HAP-1 (cell line): Measurements from ENCODE around the gene ZNF557.

Source experiments
- DNase-seq, 2 experiments: peaks; one replicate each; pipeline ENCODE4 v3.0.0-alpha.2; 2016 to 2020; ENCODE audit warnings: low spot score in 2 of 2
- H3K27me3 ChIP-seq: fragments of 250-450 bp; sonication (Bioruptor Pico); 2 replicates; pipeline ENCODE4 v1.5.1; 2020; ENCODE audit warnings: low read depth, mild to moderate bottlenecking, moderate library complexity
- H3K36me3 ChIP-seq: fragments of 250-450 bp; sonication (Bioruptor Pico); replicated peaks from 2 replicates; pipeline ENCODE4 v1.5.1; 2020; ENCODE audit warnings: mild to moderate bottlenecking
- H3K4me1 ChIP-seq: fragments of 250-450 bp; sonication (Bioruptor Pico); 2 replicates; pipeline ENCODE4 v1.5.1; 2020; ENCODE audit warnings: mild to moderate bottlenecking
- H3K4me3 ChIP-seq: fragments of 250-450 bp; sonication (Bioruptor Pico); 2 replicates; pipeline ENCODE4 v1.5.1; 2020; ENCODE audit warnings: mild to moderate bottlenecking, moderate library complexity
- H3K9me3 ChIP-seq: fragments of 250-450 bp; sonication (Bioruptor Pico); 2 replicates; pipeline ENCODE4 v1.5.1; 2020; ENCODE audit warnings: mild to moderate bottlenecking, moderate library complexity
- in situ Hi-C: fragments of 300-500 bp; cut with MboI; formaldehyde crosslinking; loops from 3 replicates; pipeline ENCODE4 v1.14.3; 2020; ENCODE audit warnings: low sequenced_read_pairs, inconsistent platforms, mixed read lengths

Gene ZNF557

DNA sequence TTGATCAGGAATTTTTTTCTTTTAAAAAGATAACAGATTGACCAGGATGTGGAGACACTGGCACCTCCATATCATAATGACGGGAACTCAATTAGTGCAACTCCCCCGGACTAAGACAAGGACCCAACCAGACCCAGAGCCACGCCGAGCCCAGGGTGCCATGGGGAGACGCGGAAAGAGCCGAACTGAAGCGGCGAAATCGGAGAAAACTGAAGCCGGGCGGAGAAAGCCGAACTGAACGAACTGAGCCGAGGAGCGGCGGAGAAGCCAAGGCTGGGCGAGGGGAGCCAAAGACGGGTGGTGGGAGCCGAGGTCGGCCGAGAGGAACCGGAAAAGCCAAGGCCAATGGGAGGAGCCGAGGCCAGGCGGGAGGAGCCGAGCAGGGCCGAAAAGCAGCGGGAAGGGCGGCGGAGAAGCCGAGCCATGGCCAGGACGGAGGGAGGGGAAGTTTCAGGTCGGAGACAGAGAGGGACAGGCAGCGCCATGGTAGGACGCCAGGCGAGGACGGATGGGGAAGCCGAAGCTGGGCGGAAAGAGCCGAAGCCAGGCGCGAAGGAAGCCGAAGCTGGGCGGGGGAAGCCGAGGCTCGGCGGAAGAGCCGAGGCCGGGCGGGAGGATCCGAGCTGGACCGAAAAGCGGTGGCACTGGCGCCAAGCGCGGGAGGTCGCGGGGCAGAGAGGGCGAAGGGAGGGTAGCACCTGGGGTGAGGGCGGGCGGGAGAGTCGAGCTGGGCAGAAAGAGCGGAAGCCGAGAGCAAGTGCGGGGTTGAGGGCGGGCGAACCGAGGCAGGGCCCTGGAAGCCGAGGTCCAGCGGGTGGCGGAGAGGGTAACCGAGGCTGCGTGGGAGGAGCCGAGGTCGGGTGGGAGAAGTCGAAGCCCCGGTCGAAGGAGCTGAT, 29.4 kb downstream of the ZNF557 start:
- H3K27me3 ChIP-seq, result no peaks in the 10 kb centered on the region
- DNase-seq, result peak; percentile 85 to 95
- peaks cover 5% of the 10 kb centered on the region for H3K4me1 ChIP-seq
- peak overlapping the region; percentile 54 for H3K4me3 ChIP-seq
- in situ Hi-C loops, result no loop called here
- H3K36me3 ChIP-seq, result no peaks in the 10 kb centered on the region
- H3K9me3 ChIP-seq, result peaks cover 4% of the 10 kb centered on the region; the same call in 1 of the 2 replicates

DNA sequence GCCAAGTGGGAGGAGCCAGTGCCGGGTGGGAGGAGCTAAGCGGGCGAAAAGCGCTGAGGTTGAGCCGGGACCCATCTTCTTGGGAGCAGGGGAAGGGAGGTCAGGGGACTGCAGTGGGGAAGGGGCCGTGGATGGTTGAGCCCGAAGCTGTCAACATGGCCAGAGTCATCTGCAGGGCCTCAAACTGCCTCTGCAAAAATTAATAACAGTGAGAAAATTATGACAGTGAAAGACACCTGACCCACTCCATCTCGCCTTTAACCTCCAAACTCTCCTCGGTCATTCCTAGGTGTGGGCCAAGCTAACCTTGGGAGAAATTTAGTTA, 30.1 kb downstream of the ZNF557 start:
- H3K9me3 ChIP-seq, result peaks cover 1% of the 10 kb centered on the region; the same call in 1 of the 2 replicates
- H3K4me1 ChIP-seq, result peaks cover 5% of the 10 kb centered on the region
- no peaks in the 10 kb centered on the region for H3K36me3 ChIP-seq
- peak in 1 of 2 experiments; percentile 95 for DNase-seq
- H3K27me3 ChIP-seq, result no peaks in the 10 kb centered on the region
- peak overlapping the region; percentile 54 for H3K4me3 ChIP-seq
- in situ Hi-C loops, result no loop called here

DNA sequence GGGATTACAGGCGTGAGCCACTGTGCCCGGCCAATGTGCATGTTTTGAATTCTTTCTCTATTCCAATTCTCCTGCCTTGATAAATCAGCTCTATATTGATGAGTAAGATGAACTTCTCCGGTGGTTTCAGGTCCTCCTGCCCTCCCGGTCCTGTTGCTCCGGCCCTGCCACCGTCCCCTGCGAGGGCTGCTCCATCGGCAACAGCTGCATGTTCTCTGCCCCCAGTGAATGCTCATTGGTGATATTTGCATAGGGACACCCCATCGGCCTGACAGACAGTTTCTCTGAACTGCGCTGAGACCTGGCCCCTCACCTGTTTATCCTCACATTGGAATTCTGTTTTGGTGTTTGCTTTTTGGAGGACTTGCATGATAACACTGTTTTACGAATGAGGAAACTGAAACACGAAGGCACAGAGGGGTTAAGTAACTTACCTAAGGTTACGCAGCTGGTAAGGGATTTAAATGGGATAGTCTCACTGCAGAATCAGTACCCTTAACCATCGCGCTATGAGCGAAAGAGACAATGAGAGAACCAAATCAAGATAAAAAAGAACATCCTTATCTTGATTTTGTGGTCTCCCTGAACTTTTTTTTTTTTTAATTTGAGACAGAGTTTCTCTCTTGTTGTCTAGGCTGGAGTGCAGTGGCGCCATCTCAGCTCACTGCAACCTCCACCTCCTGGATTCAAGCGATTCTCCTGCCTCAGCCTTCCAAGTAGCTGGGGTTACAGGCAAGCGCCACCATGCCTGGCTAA, 32.2 kb downstream of the ZNF557 start:
- in situ Hi-C loops, result loop anchor here (5.0 to 25.0 kb wide), 2 partner anchors 241 to 711 kb away; no protein-coding TSS in a partner anchor
- Histone ChIP-seq H3K27me3 (no peaks in the 10 kb centered on the region), H3K36me3 (no peaks in the 10 kb centered on the region), H3K4me3 (no peak overlapping the region), H3K9me3 (no peaks in the 10 kb centered on the region; the same call in 1 of the 2 replicates), H3K4me1 (peaks cover 5% of the 10 kb centered on the region)
- no peak for DNase-seq

DNA sequence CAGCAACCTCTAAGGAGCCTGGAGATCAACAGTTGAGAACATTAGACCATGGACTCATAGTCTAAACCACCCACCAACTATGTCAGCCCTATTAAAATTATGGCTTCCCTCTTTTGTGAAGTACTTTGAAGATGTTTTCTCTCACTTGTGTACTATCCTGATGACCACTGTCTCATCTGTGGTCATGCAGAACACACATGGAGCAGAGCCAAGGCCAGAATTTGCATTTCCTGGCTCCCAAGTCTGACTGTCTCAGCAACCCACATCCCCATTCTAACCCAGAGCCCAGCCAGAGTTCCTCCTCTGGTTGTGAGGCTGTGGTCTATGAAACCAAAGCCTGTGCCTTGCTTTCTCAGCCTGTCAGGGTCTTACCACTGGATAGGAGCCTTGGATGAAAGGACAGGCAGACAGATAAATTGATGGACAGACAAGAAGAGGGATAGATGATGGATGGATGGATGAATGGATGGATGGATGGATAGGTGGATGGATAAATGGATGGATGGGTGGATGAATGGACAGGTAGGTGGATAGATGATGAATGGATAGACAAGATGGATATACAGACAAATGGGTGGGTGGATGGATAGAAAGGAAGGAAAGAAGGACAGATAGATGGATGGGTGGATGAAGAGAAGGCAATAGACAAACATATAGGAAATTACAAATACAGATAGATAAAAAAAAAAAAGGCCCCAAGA, 35.4 kb downstream of the ZNF557 start:
- Histone ChIP-seq H3K9me3 (no peaks in the 10 kb centered on the region), H3K4me1 (peaks cover under 1% of the 10 kb centered on the region; the same call in 1 of the 2 replicates), H3K27me3 (no peaks in the 10 kb centered on the region), H3K4me3 (no peak overlapping the region), H3K36me3 (no peaks in the 10 kb centered on the region)
- DNase-seq, result no peak
- in situ Hi-C loops, result loop anchor here (5.0 to 25.0 kb wide), 2 partner anchors 237 to 707 kb away; no protein-coding TSS in a partner anchor

DNA sequence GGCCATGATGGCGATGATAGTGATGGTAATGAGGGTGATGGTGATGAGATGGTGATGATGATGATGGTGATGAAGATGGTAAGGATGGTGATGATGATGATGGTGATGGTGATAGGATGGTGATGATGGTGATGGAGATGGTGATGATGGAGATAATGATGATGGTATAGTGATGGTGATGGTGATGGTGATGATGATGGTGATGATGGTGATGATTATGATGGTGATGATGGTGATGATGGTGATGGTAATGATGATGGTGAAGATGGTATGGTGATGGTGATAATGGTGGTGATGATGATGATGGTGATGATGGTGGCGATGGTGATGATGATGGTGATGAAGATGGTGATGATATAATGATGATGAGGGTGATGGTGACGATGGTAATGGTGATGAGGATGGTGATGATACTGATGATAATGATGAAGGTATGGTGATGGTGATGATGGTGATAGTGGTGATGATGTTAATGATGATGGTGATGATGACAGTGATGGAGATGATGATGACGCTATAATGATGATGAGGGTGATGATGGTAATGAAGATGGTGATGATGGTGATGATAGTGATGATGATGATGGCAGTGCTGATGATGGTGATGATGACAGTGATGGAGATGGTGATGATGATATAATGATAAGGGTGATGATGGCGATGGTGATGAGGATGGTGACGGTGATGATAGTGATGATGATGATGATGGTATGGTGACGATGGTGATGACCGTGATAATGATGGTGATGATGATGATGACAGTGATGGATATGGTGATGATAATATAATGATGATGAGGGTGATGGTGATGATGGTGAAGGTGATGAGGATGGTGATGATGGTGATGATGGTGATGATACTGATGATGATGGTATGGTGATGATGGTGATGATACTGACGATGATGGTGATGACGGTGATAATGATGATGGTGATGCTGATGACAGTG, 37.5 kb downstream of the ZNF557 start:
- Histone ChIP-seq H3K27me3 (no peaks in the 10 kb centered on the region), H3K9me3 (no peaks in the 10 kb centered on the region), H3K36me3 (no peaks in the 10 kb centered on the region), H3K4me3 (no peak overlapping the region), H3K4me1 (no peaks in the 10 kb centered on the region)
- in situ Hi-C loops, result loop anchor here (25.0 kb wide), 1 partner anchor 705 kb away; no protein-coding TSS in a partner anchor
- DNase-seq, result no peak

DNA sequence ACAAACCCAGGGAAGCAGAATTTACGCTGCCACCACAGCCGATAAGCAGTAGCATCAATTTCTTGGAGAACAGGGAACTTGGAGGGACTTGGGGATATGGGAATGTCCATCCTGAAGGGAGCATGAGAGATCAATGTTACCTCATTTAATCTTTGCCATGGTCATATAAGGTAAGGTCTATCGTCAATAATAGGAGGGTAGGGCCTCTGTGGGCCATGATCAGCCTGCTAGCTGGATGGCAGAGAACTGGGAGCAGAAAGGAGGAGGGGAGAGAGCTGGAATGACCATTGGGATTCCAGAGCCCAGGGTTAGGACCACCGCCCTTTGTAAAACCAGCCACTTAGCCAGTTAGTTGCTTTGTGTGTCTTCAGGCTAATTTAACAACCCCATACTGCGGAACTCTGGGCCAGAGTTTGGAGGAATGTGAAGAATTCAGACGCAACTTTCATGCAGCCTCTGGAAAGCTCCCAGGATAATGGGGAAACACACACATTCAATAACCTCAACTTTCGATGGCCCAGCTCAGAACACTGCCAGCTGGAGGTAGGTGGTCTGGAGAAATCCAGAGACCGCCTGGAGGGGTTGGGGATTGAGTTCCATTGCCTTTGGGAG, 40.3 kb downstream of the ZNF557 start:
- H3K36me3 ChIP-seq, result no peaks in the 10 kb centered on the region
- H3K4me1 ChIP-seq, result no peaks in the 10 kb centered on the region
- no peaks in the 10 kb centered on the region for H3K27me3 ChIP-seq
- no peaks in the 10 kb centered on the region for H3K9me3 ChIP-seq
- H3K4me3 ChIP-seq, result no peak overlapping the region
- DNase-seq, result no peak
- in situ Hi-C loops, result loop anchor here (25.0 kb wide), 1 partner anchor 703 kb away; no protein-coding TSS in a partner anchor

DNA sequence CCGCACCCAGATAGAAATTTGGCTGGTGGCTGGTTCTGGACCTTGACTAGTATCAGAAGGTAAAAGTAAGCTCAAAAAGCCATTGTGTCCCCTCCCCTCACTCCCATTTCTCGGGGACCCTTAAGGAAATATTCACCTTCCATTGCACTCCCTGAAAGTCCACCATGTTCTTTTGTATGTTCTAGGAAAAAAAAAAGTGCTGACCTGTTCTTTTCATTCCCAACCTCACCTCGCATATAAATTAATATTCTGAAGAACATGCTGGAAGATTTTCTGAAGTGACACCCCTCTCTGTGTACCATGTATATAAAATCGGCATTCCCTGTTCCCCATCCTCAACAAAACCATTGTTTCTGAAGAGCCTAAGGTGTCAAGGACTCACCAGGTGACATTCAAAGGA, 43.2 kb downstream of the ZNF557 start:
- in situ Hi-C loops, result loop anchor here (25.0 kb wide), 1 partner anchor 700 kb away; no protein-coding TSS in a partner anchor
- DNase-seq, result no peak
- Histone ChIP-seq H3K4me1 (no peaks in the 10 kb centered on the region), H3K27me3 (no peaks in the 10 kb centered on the region), H3K36me3 (no peaks in the 10 kb centered on the region), H3K4me3 (no peak overlapping the region), H3K9me3 (no peaks in the 10 kb centered on the region)

DNA sequence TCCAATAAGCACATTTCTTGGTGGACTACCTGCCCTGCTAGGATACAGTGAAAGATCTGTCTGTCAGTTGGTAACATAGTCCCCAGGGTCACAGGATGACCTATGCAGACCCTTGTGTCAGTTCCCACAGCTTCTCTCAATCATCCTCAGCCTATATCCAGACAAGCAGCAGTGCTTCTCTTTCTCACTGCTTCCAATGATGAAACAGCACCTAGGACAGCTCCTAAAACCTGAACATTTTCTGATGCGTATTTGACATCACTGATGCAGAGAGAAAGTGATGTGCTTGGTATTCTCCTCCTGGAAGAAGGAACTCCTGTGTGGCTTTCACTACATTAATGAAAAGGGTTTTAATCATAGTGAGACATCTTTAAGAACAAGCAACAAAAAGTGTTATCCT, 43.7 kb downstream of the ZNF557 start:
- Histone ChIP-seq H3K4me1 (no peaks in the 10 kb centered on the region), H3K4me3 (no peak overlapping the region), H3K27me3 (no peaks in the 10 kb centered on the region), H3K9me3 (no peaks in the 10 kb centered on the region), H3K36me3 (no peaks in the 10 kb centered on the region)
- in situ Hi-C loops, result loop anchor here (25.0 kb wide), 1 partner anchor 699 kb away; no protein-coding TSS in a partner anchor
- DNase-seq, result no peak

DNA sequence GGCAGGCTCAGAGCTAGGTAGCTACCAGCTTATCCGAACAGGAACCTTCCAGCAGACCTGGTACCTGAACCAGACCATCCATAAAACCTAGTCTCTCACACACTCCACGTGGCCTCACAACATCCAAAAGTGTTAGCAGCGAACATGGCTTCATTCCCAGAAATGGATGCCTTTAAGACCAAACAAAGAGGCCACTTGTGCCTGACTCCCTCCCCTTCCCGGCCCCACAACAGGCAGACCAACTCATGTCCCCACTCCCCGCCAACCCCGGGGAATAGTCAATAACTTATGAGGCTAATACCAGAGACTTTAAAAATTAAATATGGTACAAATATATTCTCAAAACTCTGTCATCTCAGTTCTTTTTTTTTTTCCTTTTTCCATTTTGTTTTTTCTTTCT, 46.2 kb downstream of the ZNF557 start:
- Histone ChIP-seq H3K9me3 (no peaks in the 10 kb centered on the region), H3K36me3 (peaks cover 4% of the 10 kb centered on the region), H3K27me3 (no peaks in the 10 kb centered on the region), H3K4me1 (no peaks in the 10 kb centered on the region), H3K4me3 (no peak overlapping the region)
- in situ Hi-C loops, result loop anchor here (25.0 kb wide), 1 partner anchor 697 kb away; no protein-coding TSS in a partner anchor
- no peak for DNase-seq

DNA sequence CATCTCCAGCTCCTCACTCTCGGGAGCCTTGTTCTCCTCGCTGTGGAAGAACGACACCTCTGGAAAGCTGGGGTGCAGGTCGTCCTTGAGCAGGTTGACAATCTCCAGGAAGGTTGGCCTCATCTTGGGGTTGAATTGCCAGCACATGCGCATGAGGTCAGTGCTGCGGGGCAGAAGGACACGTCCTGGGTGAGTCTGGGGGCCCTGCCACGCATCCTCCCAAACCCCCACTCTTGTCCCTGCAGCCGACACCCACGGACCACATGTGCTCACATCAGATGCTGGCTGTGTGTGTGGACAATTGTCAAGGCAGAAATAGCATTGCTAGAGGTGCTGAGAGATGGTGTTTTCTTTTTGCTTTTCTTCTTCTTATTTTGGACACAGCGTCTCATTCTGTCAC, 47.7 kb downstream of the ZNF557 start:
- H3K36me3 ChIP-seq, result peaks cover 7% of the 10 kb centered on the region

DNA sequence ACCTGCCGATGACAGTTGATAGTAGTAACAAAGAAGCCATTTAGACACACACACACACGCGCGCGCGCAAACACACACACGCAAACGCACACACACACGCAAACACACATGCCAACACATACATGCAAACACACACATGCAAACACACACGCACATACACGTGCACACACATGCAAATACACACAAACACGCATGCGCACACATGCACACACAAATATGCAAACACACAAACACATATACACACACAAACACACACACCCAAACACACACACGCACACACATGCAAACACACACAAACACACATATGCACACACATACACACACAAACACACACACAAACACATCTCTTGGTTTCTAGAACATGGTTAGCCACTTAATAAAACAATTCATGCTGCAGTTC, 50.1 kb downstream of the ZNF557 start:
- H3K36me3 ChIP-seq, result peaks cover 7% of the 10 kb centered on the region

More for the DNA sequence above, 47.7 kb downstream of the ZNF557 start:
- in situ Hi-C loops, result loop anchor here (25.0 kb wide), 1 partner anchor 695 kb away; no protein-coding TSS in a partner anchor
- Histone ChIP-seq H3K4me1 (no peaks in the 10 kb centered on the region), H3K4me3 (no peak overlapping the region), H3K9me3 (no peaks in the 10 kb centered on the region), H3K27me3 (no peaks in the 10 kb centered on the region)
- no peak for DNase-seq

DNA sequence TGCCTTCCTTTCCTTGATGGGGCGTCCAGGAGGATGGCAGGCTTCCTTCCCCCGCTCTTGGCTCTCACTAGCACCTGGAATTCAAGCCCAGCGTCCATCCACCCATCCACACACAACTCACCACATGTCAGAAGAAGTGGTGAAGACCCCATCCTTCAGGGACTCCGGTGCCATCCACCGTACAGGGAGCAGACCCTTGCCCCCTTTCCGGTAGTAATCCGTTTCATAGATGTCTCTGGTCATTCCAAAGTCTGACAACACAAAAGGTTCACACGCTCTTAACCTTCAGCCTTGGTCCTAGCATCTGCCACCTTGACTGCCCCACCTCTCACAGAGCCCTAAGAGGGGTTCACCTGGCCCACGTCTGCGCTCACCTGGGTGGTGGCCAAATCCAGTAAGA, 51.0 kb downstream of the ZNF557 start:
- in situ Hi-C loops, result loop anchor here (25.0 kb wide), 1 partner anchor 692 kb away; no protein-coding TSS in a partner anchor
- DNase-seq, result no peak
- Histone ChIP-seq H3K4me3 (no peak overlapping the region), H3K9me3 (no peaks in the 10 kb centered on the region), H3K36me3 (peaks cover 9% of the 10 kb centered on the region), H3K4me1 (no peaks in the 10 kb centered on the region), H3K27me3 (no peaks in the 10 kb centered on the region)

More for the DNA sequence above, 50.1 kb downstream of the ZNF557 start:
- no peak overlapping the region for H3K4me3 ChIP-seq
- no peaks in the 10 kb centered on the region for H3K4me1 ChIP-seq
- no peaks in the 10 kb centered on the region for H3K27me3 ChIP-seq
- in situ Hi-C loops, result loop anchor here (25.0 kb wide), 1 partner anchor 693 kb away; no protein-coding TSS in a partner anchor
- no peaks in the 10 kb centered on the region for H3K9me3 ChIP-seq
- no peak for DNase-seq
